ENCODE measurements around the gene EXOSC7.

EXOSC7 gene

DNA sequence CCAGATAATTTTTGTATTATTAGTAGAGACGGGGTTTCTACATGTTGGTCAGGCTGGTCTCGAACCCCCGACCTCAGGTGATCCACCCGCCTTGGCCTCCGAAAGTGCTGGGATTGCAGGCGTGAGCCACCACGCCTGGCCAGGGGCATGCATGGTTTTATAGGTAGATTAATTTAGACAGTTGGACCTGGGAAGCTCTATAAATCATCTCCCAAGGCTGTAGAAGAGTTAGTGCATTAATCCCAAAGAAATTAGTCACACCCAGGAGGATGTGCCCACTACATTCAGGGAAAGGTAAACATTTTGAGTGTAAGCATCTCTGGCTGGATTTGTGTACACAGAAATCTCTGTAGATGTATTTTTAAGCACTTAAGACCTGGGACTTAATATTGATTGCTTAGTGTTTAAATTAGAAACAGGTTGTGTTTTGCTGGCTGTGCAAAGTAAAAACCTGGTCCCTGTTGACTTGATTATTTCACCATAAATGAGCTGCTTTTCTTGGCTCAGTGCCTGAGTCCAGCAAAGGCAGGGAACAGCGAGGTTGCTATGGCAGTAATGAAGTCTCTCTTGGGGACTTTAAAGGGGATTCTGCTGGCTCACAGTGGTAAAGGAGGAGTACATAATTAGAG is 19.2 kb downstream of the EXOSC7 start:
- no peak for DNase-seq

DNA sequence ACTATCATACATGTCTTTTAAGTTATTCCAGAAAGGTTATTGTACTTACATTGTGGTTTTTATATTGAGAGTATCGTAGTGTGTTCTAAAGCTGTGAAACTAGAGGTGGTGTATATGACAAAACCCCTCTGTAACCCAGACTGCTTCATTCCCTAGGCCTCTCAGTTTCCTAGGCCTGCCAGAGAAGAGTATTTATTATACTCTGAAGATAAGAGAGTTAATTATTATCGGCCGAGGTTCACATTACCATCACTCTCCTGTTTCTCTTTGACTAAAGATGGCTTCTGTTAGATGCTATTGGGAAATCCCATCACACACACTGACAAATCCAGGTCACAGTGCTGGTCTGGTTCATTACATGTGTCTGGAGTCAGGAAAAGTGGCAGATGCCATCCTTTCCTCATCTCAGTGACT is 20.5 kb downstream of the EXOSC7 start:
- no peak for DNase-seq

DNA sequence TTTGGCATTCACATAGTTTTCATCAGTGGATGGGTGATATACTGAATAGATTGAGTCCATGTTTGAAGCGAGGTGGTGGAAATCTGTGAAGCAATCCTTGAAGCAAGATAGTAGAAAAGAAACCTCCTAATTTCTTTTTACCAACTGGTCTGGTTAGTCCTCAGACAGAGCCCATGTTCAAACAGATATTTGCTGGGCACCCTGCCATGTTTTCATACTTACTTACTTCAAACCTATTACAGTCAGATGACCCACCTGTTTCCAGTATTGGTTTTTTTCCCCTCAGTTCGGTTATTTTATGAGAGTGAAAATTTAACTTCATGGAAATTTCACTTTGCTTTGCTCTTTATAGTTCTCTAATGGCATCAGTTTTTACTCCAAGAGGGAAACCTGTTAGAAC is 23.7 kb downstream of the EXOSC7 start:
- no peak for DNase-seq

DNA sequence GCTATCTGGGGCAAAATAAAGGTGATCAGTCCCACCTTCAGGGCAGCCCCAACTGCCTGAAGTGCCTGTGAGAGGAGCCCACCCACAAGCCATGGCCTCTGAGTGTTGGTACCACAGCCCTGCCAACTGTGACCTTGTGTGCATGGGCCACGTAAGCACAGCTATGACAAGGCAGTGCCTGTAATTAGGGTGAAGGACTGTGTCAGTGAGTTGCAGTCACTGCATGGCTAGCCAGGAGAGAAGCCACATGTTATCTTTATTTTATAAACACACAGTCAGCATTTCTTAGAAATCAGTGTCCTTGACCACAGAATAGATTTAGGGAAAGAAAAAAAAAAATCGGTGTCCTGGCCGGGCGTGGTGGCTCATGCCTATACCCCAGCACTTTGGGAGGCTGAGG is 24.8 kb downstream of the EXOSC7 start:
- no peak for DNase-seq

DNA sequence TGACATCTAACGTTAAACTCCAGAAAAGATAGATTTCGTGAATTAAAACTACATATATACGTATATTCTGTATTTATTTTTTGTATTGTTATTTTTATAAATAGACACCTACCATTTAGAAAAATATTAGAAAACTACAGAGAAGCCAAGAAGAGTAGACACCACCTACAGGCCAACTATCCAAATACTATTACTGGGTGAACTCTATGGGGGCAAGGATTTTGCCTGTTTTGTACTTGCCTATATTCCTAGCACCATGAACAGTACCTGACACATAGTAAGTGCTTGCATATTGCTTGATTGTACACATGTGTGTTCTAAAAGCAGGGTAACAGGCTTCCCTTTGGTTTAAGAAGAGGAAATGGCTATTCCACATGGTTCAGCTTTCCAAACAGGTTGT is 25.7 kb downstream of the EXOSC7 start:
- DNase-seq: no peak

DNA sequence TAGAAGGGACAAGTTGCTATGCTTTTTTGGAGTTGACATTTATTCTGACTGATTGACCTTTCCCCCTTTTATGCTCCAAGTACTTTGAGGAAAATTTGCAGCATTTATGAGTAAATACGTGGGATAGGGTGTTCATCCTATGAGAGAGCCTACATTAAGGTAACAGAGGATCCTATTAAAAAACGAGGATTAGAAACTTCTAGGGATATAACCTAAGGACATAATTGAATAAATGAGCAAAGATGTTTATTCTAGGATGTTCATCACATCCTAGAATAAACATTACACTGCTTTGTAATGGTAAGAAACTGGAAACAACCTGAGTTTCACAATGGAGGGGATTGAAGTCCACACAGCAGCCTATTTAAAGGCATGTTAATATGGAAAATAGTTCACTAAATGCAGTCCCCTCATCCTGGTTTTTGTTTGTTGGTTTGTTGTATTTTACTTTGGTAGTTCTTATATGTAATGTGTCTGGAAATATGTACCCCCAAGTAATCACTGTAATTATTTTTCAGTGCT is 26.2 kb downstream of the EXOSC7 start:
- no peak for DNase-seq

DNA sequence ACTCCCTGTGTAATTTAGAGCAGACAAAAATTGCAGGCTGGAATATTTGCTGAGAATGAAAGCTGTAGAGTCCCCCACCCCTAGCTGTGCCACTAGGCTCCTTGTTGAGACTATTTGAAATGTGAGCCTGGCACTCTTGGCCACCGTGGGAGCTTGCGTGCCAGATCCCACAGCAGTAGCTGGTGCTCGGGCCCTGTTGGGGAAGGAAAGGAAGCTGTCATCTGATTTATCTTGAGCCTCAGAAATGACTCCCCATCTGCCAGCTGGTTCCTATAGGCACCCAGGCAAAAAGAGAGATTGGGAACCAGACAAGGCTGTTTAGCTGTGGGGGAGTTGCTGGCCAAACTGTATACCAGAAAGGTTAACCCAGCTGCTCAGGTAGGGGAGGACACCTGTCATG is 26.7 kb downstream of the EXOSC7 start:
- no peak for DNase-seq

DNA sequence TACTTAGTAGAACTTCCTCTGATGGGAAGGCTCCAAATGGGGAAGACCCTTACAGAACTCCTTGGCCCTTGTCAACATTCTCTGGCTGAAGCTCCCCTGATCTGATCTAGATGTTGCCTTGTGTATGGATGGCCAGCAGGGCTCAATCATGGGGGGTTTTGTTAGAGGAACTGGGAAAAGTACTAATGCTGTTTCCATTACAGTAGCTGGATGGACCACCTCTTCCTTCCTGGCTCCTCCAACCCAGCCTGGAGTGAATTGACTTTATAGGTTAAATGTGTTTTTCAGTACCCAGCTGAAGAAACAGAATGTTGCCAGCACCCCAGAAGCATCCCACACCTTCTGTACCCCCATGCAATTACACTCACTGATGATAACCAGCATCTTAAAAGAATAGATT is 27.4 kb downstream of the EXOSC7 start:
- DNase-seq: no peak

DNA sequence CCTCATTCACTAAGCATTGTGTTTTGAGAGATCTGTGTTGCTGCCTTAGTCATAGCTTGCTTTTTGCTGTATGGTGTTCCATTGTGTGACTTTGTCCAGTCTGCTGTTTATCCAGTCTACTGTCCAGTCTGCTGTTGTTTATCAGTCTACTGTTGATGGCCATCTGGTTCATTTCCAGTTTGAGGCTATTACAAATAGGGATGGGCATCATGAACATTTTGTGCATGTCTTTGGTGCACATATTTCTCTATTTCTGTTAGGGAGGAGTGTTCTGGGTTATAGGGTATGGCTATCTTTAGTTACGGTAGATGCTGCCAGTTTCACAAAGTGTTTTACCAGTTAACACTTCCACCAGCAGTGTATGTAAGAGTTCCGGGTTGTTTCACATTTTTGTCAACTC is 27.8 kb downstream of the EXOSC7 start:
- no peak for DNase-seq

DNA sequence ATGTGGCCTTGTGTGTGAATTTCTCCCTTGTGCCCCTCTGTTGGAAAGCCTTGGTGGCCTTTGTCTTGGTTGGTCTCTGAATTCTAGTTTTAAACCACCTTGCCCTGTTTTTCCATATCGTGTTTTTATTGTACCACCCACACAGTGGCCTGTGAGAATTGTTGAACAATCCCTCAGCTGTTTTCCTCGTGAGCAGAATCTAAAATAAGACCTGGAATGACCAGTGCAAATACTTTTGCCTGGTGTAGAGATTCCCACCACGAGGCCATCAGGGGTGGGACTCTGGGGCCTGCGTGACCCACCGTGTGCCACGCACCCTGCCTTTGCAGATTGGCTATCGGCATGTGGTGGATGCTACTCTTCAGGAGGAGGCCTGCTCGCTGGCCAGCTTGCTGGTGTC is 31.0 kb downstream of the EXOSC7 start:
- no peak for DNase-seq

DNA sequence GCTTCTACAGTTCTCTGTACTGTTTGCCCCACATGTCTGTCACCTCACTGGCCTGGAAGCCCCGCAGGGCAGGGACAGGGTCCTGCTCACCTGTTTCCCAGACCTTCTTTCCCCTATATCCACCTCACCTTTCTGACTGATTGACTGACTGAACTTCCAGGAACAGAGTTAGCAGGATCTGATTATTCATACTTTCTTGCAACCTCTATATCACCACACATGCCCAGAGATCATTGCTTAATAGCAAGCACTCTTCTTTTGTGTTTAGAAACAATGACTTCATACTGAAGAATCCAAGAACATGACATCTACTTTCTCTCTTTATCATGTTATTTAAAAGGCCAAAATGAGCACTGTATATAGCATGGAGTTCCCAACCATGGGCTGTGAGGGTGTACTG is 32.1 kb downstream of the EXOSC7 start:
- no peak for DNase-seq

DNA sequence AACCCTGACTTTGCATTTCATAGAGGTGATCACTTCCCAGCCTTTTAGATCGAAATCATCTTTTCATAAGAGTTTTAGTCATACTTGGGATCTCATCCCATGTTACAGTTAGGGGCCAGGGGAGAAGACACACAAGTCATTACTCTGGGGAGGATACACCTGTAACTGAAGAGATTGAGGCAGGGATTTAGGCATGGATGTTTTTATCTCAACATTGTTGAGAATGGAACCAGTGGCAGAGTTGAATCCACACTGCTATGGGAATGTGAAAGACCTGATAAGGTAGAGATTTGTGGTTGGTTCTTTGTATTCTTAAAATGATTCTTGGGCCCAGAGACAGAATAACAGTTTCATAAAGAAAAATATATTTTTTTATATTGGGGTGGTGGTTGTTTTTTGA is 33.8 kb downstream of the EXOSC7 start:
- no peak for DNase-seq

DNA sequence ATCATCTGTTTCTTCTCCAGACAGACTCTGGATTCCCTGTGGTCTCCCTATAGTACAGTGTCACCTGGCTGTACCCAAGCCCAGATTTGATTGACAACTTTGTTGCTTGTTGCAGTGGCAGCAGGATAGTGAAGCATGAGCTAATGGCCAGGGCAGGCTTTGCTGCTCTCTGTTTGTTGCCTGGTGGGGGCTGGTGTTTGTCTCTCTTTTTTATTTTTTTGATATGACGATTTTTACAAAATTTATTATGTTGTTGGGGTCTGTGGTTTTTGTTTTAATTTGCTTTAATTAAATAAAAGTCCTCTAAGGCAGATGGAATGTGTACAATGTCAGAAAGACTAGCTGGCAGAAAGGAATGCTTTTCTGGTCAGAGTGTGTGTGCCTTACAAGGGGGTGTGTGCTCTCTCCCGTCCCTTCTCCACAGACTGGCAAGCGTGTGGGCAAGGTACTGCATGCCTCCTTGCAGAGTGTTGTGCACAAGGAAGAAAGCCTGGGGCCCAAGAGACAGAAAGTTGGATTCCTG is 34.8 kb downstream of the EXOSC7 start:
- DNase-seq: no peak

DNA sequence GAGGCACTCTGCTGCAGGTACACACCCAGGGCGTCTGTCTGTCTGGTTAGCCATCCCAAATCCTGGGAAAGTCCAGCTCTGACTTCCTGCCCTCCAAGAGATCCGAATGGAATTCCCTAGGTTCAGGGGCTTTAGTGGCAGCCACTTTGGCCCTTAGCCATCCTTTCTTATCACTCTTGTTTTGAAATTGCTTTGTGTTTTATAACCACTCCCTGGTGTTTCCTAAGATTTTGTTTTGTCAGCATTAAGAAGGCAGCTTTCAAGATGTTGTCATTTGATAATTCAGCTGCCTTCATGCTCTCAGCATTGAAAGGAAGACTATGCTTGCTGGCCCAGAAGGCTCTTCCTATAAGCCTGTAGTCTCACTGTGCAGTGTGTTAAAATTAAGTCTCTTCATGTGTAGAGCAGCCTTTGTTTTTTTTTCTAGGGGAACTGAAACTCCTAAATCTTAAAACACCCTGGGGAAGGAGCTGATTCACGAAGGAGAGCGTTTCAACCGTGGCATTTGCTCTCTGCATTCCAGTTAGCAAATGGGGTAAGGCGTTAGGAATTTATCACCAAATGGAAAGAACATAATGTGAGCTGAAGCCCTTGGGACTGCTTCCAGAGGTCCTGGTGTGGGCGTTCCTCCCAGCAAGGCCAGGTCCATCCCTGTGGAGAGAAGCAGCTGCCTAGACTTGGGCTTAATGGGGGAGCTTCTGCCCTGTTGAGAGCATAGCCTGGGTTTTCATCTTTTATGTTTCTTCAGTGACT is 35.9 kb downstream of the EXOSC7 start:
- DNase-seq: no peak

DNA sequence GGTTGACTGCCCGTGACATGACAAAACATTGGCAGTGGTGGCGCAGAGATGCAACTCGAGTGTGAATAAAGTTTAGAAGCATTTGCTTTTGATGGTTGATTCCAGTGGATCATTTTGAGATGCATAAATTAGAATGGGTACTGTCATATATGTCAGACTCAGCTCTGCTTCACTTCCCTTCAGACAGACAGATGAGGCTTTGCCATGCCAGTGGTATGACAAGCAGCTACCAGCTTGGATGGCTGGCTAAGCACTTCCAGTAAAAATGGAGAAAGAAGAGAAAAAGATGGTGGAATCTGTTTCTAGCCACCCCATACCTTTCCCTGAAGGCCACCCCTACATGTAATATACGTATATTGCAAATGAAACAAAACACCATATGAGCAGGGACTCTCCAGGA is 36.5 kb downstream of the EXOSC7 start:
- no peak for DNase-seq

DNA sequence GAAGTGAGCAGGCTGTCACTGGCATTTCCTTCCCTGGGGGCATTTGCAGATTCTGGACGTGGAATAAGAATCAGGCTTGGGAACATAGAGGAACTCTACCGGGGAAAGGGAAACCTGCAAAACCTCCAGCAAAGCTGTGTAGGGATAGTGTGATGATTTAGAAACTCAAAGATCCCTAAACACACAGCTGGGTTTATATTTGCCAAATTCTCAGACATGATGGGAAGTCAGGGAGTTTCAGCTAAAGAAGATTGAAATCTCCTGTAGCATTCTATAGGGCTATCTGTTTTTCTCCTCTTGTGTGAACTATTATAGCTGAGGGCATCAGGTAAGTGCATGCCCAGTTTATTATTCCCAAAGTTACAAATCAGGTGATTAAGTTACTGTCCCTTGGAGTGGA is 40.9 kb downstream of the EXOSC7 start:
- no peak for DNase-seq

DNA sequence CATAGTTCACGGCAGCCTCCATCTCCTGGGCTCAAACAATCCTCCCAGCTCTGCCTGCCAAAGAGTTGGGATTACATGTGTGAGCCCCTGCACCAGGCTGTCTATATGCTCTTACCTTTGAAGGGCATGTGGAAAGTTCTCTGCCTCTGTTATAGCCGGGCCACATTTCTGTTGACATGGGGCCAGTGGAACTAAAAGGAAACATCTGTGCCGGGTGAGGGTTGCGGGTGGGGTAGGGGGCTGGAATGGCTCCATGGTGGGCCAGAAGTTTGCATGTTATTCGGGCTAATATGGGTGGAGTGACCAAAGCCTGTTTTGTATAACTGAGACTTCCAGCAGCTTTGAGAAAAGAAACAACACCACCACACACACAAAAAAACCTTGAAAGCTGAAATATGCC is 41.8 kb downstream of the EXOSC7 start:
- no peak for DNase-seq

DNA sequence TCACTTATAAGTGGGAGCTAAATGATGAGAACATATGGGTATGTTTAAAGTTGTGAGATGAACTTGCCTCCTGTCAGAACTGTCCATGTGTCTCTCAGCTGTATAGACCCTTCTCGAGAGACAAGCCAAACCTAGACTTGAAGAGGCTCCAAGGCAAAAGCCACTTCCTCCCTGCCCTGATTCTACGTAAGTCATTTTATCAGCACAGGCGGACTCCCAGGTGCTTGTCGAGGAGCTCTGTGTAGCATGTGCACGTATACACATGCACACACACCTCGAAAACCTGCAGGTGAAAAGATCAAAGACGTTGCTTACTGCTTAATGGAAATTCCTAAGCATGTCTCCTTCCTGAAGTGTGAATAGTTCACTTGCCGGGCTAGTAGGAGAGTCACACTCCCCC is 44.5 kb downstream of the EXOSC7 start:
- no peak for DNase-seq

DNA sequence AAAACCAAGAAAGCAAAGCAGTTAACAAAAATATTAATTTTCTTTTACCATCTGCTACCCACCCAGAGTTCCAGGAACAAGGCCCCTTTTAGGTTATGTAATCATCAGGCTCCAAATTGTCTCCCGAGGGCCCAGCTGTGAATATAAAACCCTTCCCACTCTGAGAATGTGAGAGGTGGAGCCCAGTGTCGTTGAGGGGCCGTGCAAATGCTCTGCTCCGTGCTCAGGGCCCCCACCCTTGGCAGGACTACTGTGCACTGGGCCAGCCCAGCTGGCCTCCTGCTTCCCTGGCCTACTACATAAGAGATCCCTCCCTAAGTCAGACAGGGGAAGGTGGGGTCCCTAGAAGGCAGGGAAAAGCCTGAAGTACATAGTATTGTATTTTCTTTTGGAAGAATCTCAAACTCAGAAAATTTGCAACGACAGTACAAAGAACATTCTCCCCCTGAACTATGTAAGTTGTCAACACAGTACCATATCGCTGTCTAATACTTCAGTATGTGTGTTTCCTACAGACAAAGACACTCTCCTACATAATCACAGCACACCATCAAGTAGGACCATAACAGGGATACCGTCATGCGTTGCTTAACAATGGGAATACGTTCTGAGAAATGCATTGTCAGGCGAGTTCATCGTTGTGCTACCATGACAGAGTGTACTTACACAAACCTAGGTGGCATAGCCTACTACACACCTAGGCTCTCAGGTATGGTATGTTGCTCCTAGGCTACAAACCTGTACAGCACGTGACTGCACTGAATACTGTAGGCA is 45.7 kb downstream of the EXOSC7 start:
- no peak for DNase-seq

DNA sequence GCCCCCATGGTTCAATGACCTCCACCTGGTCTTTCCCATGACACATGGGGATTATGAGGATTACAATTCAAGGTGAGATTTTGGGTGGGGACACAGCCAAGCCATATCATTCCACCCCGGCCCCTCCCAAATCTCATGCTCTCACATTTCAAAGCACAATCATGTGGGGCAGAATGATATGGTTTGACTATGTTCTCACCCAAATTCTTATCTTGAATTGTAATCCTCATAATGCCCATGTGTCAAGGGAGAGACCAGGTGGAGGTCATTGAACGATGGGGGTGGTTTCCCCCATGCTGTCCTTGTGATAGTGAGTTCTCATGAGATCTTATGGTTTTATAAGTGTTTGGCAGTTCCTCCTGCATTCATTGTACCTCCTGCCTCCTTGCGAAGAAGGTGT is 47.6 kb downstream of the EXOSC7 start:
- no peak for DNase-seq

DNA sequence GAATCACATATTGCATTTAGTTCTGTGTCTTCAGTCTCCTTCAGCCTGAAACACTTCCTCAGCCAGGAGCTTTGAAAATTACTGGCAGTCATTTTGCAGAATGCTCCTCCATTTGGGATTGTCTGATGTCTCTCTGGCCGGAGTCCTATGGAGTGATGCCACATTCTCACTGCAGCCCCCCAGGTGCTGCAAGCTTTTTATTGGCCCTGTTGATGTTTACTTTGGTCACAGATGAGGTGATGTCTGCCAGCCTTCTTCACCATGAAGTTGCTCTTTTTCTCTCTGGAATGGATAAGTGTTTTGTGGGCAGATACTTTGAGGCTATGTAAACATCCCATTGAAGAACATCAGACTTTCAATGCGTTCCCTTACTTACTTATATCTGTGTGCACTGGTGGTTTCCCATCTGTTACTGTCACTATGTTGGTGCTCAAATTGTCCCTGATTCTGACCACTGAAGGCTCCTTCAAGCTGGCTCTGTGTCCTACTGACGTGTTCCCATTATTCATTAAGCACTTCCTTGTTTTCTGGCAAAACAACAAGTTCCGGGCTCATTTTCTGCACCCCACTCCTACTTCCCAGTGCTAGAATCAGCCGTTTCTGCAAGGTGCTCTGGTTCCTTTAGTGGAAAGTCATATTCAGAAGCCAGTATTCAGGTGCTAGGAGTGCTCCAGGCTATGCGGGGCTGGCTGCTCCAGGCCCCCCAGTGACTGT is 48.7 kb downstream of the EXOSC7 start:
- DNase-seq: no peak

DNA sequence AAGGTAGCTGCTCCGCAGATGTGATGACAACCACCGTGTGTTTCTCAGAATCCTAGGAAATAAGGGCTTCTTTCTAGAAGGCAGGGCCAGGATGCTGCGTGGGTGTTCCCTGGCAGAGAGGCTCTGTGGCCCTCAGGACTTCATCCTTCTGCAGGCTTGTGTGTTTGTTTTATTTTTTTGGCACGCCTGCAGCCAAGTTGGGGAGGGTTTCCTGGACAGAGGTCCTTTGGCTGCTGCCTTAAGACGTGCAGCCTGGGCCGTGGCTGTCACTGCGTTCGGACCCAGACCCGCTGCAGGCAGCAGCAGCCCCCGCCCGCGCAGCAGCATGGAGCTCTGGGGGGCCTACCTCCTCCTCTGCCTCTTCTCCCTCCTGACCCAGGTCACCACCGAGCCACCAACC is 50.0 kb downstream of the EXOSC7 start, which contains the start of gene CLEC3B:
TSS of gene CLEC3B (plus strand) at position 266 of the 400 bp plus-strand sequence. CDS start at position 326, 60 bp downstream.
- DNase-seq: no peak

DNA sequence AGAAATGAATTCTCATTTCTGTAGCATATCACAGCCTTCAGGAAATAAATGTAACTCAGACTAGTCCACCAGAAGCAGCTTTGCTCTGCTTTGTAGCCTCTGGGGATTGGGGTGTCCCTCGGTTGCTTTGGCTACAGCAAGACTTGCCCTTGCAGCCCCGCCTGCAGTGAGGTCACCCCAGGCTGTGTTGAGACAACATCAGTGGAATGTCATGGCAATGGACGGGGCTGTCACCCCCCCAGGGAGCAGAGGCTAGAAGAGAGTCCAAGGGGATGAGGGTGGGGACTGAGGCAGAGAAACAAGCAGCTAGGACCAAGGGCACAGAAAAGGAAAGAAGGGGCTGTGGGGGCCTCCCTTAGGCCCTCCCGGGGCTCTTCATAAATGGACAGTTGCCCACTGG is 50.9 kb downstream of the EXOSC7 start:
- DNase-seq: no peak
